HepG2 (cell line): Measurements from ENCODE around the gene SPACA4. TPM values are rescaled to one million over a fixed set of nuclear protein-coding genes. Genes with fewer than 3 reads are reported as not detected.

Experiments
- CCAR2 ChIP-seq: fragments of 200-400 bp; formaldehyde crosslinking; optimal IDR thresholded peaks from 2 replicates; pipeline ENCODE3; 2018; ENCODE audit warnings: low read depth, mild to moderate bottlenecking, low read length, moderate library complexity
- CREBL2 ChIP-seq: sonication (generic); formaldehyde crosslinking; IDR thresholded peaks from 2 replicates; pipeline ENCODE4 v1.8.1; 2023; ENCODE audit warnings: missing genetic modification reagents, mild to moderate bottlenecking, borderline replicate concordance
- CREM ChIP-seq, 2 experiments: sonication (generic) in 1 of 2; formaldehyde crosslinking in 1 of 2; IDR thresholded peaks; 2 replicates each; pipeline versions ENCODE4 v1.4.0 to v1.6.1; 2016 to 2020; ENCODE audit warnings: antibody characterized with exemption in 1 of 2, mild to moderate bottlenecking in 1 of 2, missing genetic modification reagents in 1 of 2
- FIP1L1 ChIP-seq: fragments of 200-400 bp; formaldehyde crosslinking; IDR thresholded peaks from 2 replicates; pipeline ENCODE4 v1.6.1; 2018; ENCODE audit warnings: low read depth, mild to moderate bottlenecking, low read length, moderate library complexity, borderline replicate concordance; ENCODE audit not compliant: insufficient read depth
- FOSL2 ChIP-seq: sonication (generic); formaldehyde crosslinking; IDR thresholded peaks from 2 replicates; pipeline ENCODE4 v1.4.0; 2020; ENCODE audit warnings: missing genetic modification reagents
- FOXO1 ChIP-seq: sonication (generic); formaldehyde crosslinking; IDR thresholded peaks from 2 replicates; pipeline ENCODE4 v1.4.0; 2020; ENCODE audit warnings: missing genetic modification reagents
- GABPA ChIP-seq, 2 experiments: IDR thresholded peaks; 2 replicates each; pipeline ENCODE4 v1.6.1; 2011 to 2016; ENCODE audit warnings: low read depth in 2 of 2, low read length in 1 of 2, missing biosample characterization in 1 of 2, missing genetic modification characterization in 1 of 2
- GABPB1 ChIP-seq: IDR thresholded peaks from 2 replicates; pipeline ENCODE4 v1.6.1; 2016; ENCODE audit warnings: mild to moderate bottlenecking, missing genetic modification reagents, moderate library complexity, missing compliant biosample characterization
- HIVEP1 ChIP-seq: sonication (generic); formaldehyde crosslinking; IDR thresholded peaks from 2 replicates; pipeline ENCODE4 v1.4.0; 2020; ENCODE audit warnings: mild to moderate bottlenecking, missing genetic modification reagents
- MAFK ChIP-seq, 2 experiments: IDR thresholded peaks in 1 of 2; conservative IDR thresholded peaks in 1 of 2; 2 replicates each; pipeline ENCODE4 v1.6.1; 2011; ENCODE audit warnings: improper control_type of control experiment in 2 of 2, low read length in 2 of 2
- MTA1 ChIP-seq: sonication (generic); formaldehyde crosslinking; IDR thresholded peaks from 2 replicates; pipeline ENCODE4 v1.4.0; 2020; ENCODE audit warnings: missing genetic modification reagents, mild to moderate bottlenecking, borderline replicate concordance
- NAIF1 ChIP-seq: sonication (generic); formaldehyde crosslinking; IDR thresholded peaks from 2 replicates; pipeline ENCODE4 v1.5.0; 2020; ENCODE audit warnings: mild to moderate bottlenecking, missing genetic modification reagents, borderline replicate concordance
- PAF1 ChIP-seq: IDR thresholded peaks from 2 replicates; pipeline ENCODE4 v1.6.1; 2016; ENCODE audit warnings: missing genetic modification reagents, missing compliant biosample characterization
- PPARG ChIP-seq: conservative IDR thresholded peaks from 2 replicates; pipeline ENCODE4 v1.6.1; 2016; ENCODE audit warnings: missing biosample characterization, missing genetic modification reagents
- SIN3A ChIP-seq: IDR thresholded peaks from 2 replicates; pipeline ENCODE4 v1.6.1; 2011; ENCODE audit warnings: low read depth, mild to moderate bottlenecking, control low read depth, low read length, borderline replicate concordance
- SOX6 ChIP-seq, 2 experiments: fragments of 450-650 bp in 1 of 2; sonication (generic) in 1 of 2; formaldehyde crosslinking in 1 of 2; IDR thresholded peaks; 2 replicates each; pipeline versions ENCODE4 v1.4.0 to v1.6.1; 2017 to 2020; ENCODE audit warnings: antibody characterized with exemption in 1 of 2, mild to moderate bottlenecking in 1 of 2, missing genetic modification reagents in 1 of 2
- TARDBP ChIP-seq: sonication (generic); formaldehyde crosslinking; IDR thresholded peaks from 2 replicates; pipeline ENCODE4 v1.8.0; 2022; ENCODE audit warnings: mild to moderate bottlenecking, missing genetic modification reagents
- TEAD2 ChIP-seq: sonication (generic); formaldehyde crosslinking; IDR thresholded peaks from 2 replicates; pipeline ENCODE4 v1.9.0; 2021; ENCODE audit warnings: missing genetic modification reagents
- ZFP62 ChIP-seq: sonication (generic); formaldehyde crosslinking; IDR thresholded peaks from 2 replicates; pipeline ENCODE4 v1.4.0; 2020; ENCODE audit warnings: missing genetic modification reagents
- ZNF451 ChIP-seq: sonication (generic); formaldehyde crosslinking; IDR thresholded peaks from 2 replicates; pipeline ENCODE4 v1.5.0; 2020; ENCODE audit warnings: mild to moderate bottlenecking, missing genetic modification reagents
- ZNF558 ChIP-seq: sonication (generic); formaldehyde crosslinking; IDR thresholded peaks from 2 replicates; pipeline ENCODE4 v1.9.0; 2022; ENCODE audit warnings: mild to moderate bottlenecking, missing genetic modification reagents, borderline replicate concordance
- ZNF589 ChIP-seq: sonication (generic); formaldehyde crosslinking; conservative IDR thresholded peaks from 2 replicates; pipeline ENCODE4 v1.8.0; 2022; ENCODE audit warnings: mild to moderate bottlenecking, moderate library complexity, missing genetic modification reagents
- ZNF619 ChIP-seq: sonication (generic); formaldehyde crosslinking; IDR thresholded peaks from 2 replicates; pipeline ENCODE4 v1.4.0; 2020; ENCODE audit warnings: mild to moderate bottlenecking, missing genetic modification reagents
- ZNF672 ChIP-seq: sonication (generic); formaldehyde crosslinking; IDR thresholded peaks from 2 replicates; pipeline ENCODE4 v1.8.1; 2022; ENCODE audit warnings: missing genetic modification reagents
- ZNF674 ChIP-seq: sonication (generic); formaldehyde crosslinking; IDR thresholded peaks from 2 replicates; pipeline ENCODE4 v1.5.0; 2020; ENCODE audit warnings: low read depth, mild to moderate bottlenecking, missing genetic modification reagents
- ZNF724P ChIP-seq: sonication (generic); formaldehyde crosslinking; IDR thresholded peaks from 2 replicates; pipeline ENCODE4 v1.8.0; 2022; ENCODE audit warnings: missing genetic modification reagents, borderline replicate concordance
- polyA plus RNA-seq, 8 experiments: library from polyadenylated mRNA; depleted of rRNA in 3 of 8; stranded (reverse) in 7 of 8; unstranded in 1 of 8; fragments of >200 nt; fragmentation: Illumina TruSeq in 4 of 8; extraction: Trizol in 4 of 8; gene quantifications; 2 replicates each; pipeline versions ENCODE4 v1.2.1 to v1.2.3, GENCODE V29; 2011 to 2016; ENCODE audit warnings: low read depth in 4 of 8, missing spikeins in 1 of 8, mixed read lengths in 1 of 8; ENCODE audit not compliant: insufficient read depth in 1 of 8
- total RNA-seq, 5 experiments: library from RNA; depleted of rRNA; stranded (reverse); fragments of >200 nt; fragmentation: Illumina TruSeq; extraction: Trizol; gene quantifications; 2 replicates each; pipeline ENCODE4 v1.2.3, GENCODE V29; 2016; ENCODE audit warnings: low read depth in 1 of 5
- TF ChIP-seq, protein P1 (sequence below): sonication (generic); formaldehyde crosslinking; IDR thresholded peaks from 2 replicates; pipeline ENCODE4 v1.5.1; 2020; ENCODE audit warnings: missing genetic modification reagents, mild to moderate bottlenecking, borderline replicate concordance
- TF ChIP-seq, protein P2 (sequence below): sonication (generic); formaldehyde crosslinking; IDR thresholded peaks from 2 replicates; pipeline ENCODE4 v1.5.0; 2020; ENCODE audit warnings: missing genetic modification reagents, mild to moderate bottlenecking, borderline replicate concordance

Gene SPACA4
- total and polyA plus RNA-seq, 2 of the 13 experiments (the other 11 are each of a cell fraction or from before 2014, with no cell fraction given), result not detected

- TF ChIP-seq SOX6 (IDR thresholded peaks at IDR 0.05), result no peak
- TF ChIP-seq SOX6 (CRISPR knock-in tag; IDR thresholded peaks at IDR 0.05), result peak; percentile 86
- no peak; the same call in 1 of the 2 replicates for TF ChIP-seq ZNF451 (CRISPR knock-in tag)
- TF ChIP-seq ZNF619, result no peak
- peak; percentile 99 for TF ChIP-seq MTA1 (CRISPR knock-in tag)
- TF ChIP-seq, protein P1, sequence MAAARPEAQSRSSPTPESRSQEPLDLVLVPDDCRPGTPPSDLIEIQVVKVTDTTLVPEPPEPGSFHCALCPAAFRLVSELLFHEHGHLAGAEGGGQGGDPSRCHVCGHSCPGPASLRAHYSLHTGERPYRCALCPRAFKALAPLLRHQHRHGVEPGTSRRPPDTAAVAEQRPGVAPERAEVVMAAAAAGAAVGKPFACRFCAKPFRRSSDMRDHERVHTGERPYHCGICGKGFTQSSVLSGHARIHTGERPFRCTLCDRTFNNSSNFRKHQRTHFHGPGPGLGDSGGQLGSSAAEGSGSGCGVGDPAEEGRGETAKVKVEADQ, result peak; percentile 81; the same call in 1 of the 2 replicates
- peak; percentile 79; the same call in 1 of the 2 replicates for TF ChIP-seq GABPB1
- TF ChIP-seq MAFK (conservative IDR thresholded peaks at IDR 0.05 in 1 of 2, IDR thresholded peaks at IDR 0.05 in 1 of 2; ENCODE audit: low read length in 2 of 2), result no peak
- TF ChIP-seq GABPA (IDR thresholded peaks at IDR 0.05; ENCODE audit: low read depth, low read length), result no peak
- peak; percentile 49 for TF ChIP-seq GABPA (CRISPR knock-in tag; IDR thresholded peaks at IDR 0.05; ENCODE audit: low read depth)
- TF ChIP-seq ZNF674 (CRISPR knock-in tag), result no peak
- 0 out of 2 replicates have a peak, but pooled peaks have one; percentile 26 for TF ChIP-seq PPARG (CRISPR knock-in tag)
- no peak for TF ChIP-seq ZFP62 (CRISPR knock-in tag)
- peak; percentile 80 for TF ChIP-seq FOSL2 (CRISPR knock-in tag)
- TF ChIP-seq ZNF589 (CRISPR knock-in tag), result no peak; the same call in 1 of the 2 replicates
- no peak for TF ChIP-seq FIP1L1
- TF ChIP-seq ZNF672 (CRISPR knock-in tag), result no peak
- no peak for TF ChIP-seq ZNF558
- TF ChIP-seq CREM (IDR thresholded peaks at IDR 0.05), result peak; percentile 85
- TF ChIP-seq CREM (CRISPR knock-in tag; IDR thresholded peaks at IDR 0.05), result no peak
- TF ChIP-seq PAF1 (CRISPR knock-in tag), result no peak
- peak; percentile 81 for TF ChIP-seq TARDBP (CRISPR knock-in tag)
- TF ChIP-seq HIVEP1 (CRISPR knock-in tag), result peak; percentile 72
- no peak for TF ChIP-seq SIN3A
- no peak for TF ChIP-seq TEAD2
- TF ChIP-seq CCAR2, result peak; percentile 68
- TF ChIP-seq FOXO1 (CRISPR knock-in tag), result peak; percentile 80; the same call in 1 of the 2 replicates
- 0 out of 2 replicates have a peak, but pooled peaks have one; percentile 34 for TF ChIP-seq NAIF1 (CRISPR knock-in tag)
- TF ChIP-seq, protein P2, sequence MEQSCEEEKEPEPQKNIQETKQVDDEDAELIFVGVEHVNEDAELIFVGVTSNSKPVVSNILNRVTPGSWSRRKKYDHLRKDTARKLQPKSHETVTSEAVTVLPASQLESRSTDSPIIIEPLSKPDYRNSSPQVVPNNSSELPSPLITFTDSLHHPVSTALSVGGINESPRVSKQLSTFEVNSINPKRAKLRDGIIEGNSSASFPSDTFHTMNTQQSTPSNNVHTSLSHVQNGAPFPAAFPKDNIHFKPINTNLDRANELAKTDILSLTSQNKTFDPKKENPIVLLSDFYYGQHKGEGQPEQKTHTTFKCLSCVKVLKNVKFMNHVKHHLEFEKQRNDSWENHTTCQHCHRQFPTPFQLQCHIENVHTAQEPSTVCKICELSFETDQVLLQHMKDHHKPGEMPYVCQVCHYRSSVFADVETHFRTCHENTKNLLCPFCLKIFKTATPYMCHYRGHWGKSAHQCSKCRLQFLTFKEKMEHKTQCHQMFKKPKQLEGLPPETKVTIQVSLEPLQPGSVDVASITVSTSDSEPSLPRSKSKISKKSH (CRISPR knock-in tag), result peak; percentile 59; the same call in 1 of the 2 replicates
- no peak for TF ChIP-seq CREBL2 (CRISPR knock-in tag)
- TF ChIP-seq ZNF724P (CRISPR knock-in tag), result no peak
Measured at GRCh38 chr19:48558018-48558684, 48.4 kb upstream of the SPACA4 start (continued).
